Keratinocyte (primary cell): Measurements from ENCODE around the gene MAP3K5. TPM values are rescaled to one million over a fixed set of nuclear protein-coding genes. Genes with fewer than 3 reads are reported as not detected.

Source experiments
- DNase-seq: peaks from one replicate; pipeline ENCODE4 v3.0.0-alpha.2; 2011; ENCODE audit warnings: low read depth, missing footprints, low spot score
- FAIRE-seq: peaks from 2 replicates; lab custom pipeline; 2011; peaks lifted over from hg19 to GRCh38; lab: Jason Lieb, UNC
- H2AFZ ChIP-seq: 2 replicates; pipeline ENCODE4 v1.6.0; 2012; ENCODE audit warnings: low read length, control low read depth, inconsistent platforms; ENCODE audit not compliant: control insufficient read depth
- H3K27ac ChIP-seq: 2 replicates; pipeline ENCODE4 v1.5.1; 2011; ENCODE audit warnings: low read length; ENCODE audit not compliant: control insufficient read depth, insufficient read depth
- H3K27me3 ChIP-seq: 3 replicates; pipeline ENCODE4 v1.6.0; 2011; ENCODE audit warnings: low read length; ENCODE audit not compliant: control insufficient read depth, insufficient read depth; ENCODE audit errors: extremely low read depth
- H3K36me3 ChIP-seq, 2 experiments: 2 replicates in 1 of 2; 3 replicates in 1 of 2; pipeline ENCODE4 v1.5.1; 2011; ENCODE audit warnings: low read length in 2 of 2, mild to moderate bottlenecking in 1 of 2; ENCODE audit not compliant: control insufficient read depth in 2 of 2, insufficient read depth in 2 of 2; ENCODE audit errors: extremely low read depth in 1 of 2
- H3K4me1 ChIP-seq: 3 replicates; pipeline ENCODE4 v1.5.1; 2011; ENCODE audit warnings: low read length; ENCODE audit not compliant: control insufficient read depth, insufficient read depth; ENCODE audit errors: extremely low read depth
- H3K4me2 ChIP-seq: 3 replicates; pipeline ENCODE4 v1.6.0; 2011; ENCODE audit warnings: low read depth, low read length; ENCODE audit not compliant: control insufficient read depth, insufficient read depth; ENCODE audit errors: extremely low read depth
- H3K4me3 ChIP-seq, 3 experiments: fragments of 200-600 bp in 1 of 3; sonication (generic) in 1 of 3; 2 replicates in 2 of 3; 3 replicates in 1 of 3; pipeline ENCODE4 v1.5.1; 2011 to 2016; ENCODE audit warnings: low read length in 3 of 3, mild to moderate bottlenecking in 3 of 3, control low read depth in 2 of 3, inconsistent platforms in 1 of 3, low read depth in 1 of 3, mixed read lengths in 1 of 3, mixed run types in 1 of 3, moderate library complexity in 1 of 3; ENCODE audit not compliant: control insufficient read depth in 2 of 3, insufficient read depth in 2 of 3; ENCODE audit errors: extremely low read depth in 1 of 3
- H3K79me2 ChIP-seq: 2 replicates; pipeline ENCODE4 v1.6.0; 2012; ENCODE audit warnings: low read length; ENCODE audit not compliant: control insufficient read depth, insufficient read depth
- H3K9ac ChIP-seq: 3 replicates; pipeline ENCODE4 v1.6.0; 2011; ENCODE audit warnings: low read length; ENCODE audit not compliant: control insufficient read depth, insufficient read depth; ENCODE audit errors: extremely low read depth
- H3K9me1 ChIP-seq: 3 replicates; pipeline ENCODE4 v1.6.0; 2011; ENCODE audit warnings: low read length; ENCODE audit not compliant: control insufficient read depth, insufficient read depth; ENCODE audit errors: extremely low read depth
- H3K9me3 ChIP-seq: 2 replicates; pipeline ENCODE4 v1.5.1; 2012; ENCODE audit warnings: low read depth, low read length; ENCODE audit not compliant: control insufficient read depth
- H4K20me1 ChIP-seq: 3 replicates; pipeline ENCODE4 v1.6.0; 2011; ENCODE audit warnings: low read length; ENCODE audit not compliant: control insufficient read depth, insufficient read depth; ENCODE audit errors: extremely low read depth
- EZH2 ChIP-seq: IDR thresholded peaks from one replicate; pipeline ENCODE4 v1.6.1; 2012; ENCODE audit warnings: inconsistent platforms, mild to moderate bottlenecking, low read length, moderate library complexity
- dilution Hi-C: fragments of 300-500 bp; cut with MboI; formaldehyde crosslinking; loops from one replicate; pipeline ENCODE4 v1.7.0; 2020; ENCODE audit warnings: low sequenced_read_pairs; ENCODE audit not compliant: extremely low pct_ligation_motif_present
- polyA plus RNA-seq, 5 experiments: library from polyadenylated mRNA; depleted of rRNA in 3 of 5; stranded (reverse) in 3 of 5; stranded (forward) in 1 of 5; unstranded in 1 of 5; fragments of >200 nt; gene quantifications; 1 replicate in 1 of 5; 2 replicates in 3 of 5; 3 replicates in 1 of 5; pipeline versions ENCODE4 v1.2.1 to v1.2.3, GENCODE V29; 2011 to 2012; ENCODE audit warnings: missing spikeins in 2 of 5, low read depth in 1 of 5, low replicate concordance in 1 of 5
- TF ChIP-seq, protein P1 (sequence below), 3 experiments: IDR thresholded peaks in 1 of 3; conservative IDR thresholded peaks in 1 of 3; optimal IDR thresholded peaks in 1 of 3; 2 replicates in 2 of 3; 3 replicates in 1 of 3; pipeline versions ENCODE3 to v1.5.1; 2011; ENCODE audit warnings: low read length in 3 of 3, mild to moderate bottlenecking in 3 of 3, moderate library complexity in 2 of 3, control low read depth in 1 of 3, inconsistent platforms in 1 of 3; ENCODE audit not compliant: insufficient read depth in 2 of 3; ENCODE audit errors: extremely low read depth in 1 of 3

Gene MAP3K5
- polyA plus RNA-seq, 1 donor (not counting 4 experiments of a cell fraction or from before 2014, with no cell fraction given): 3.4 TPM

DNA sequence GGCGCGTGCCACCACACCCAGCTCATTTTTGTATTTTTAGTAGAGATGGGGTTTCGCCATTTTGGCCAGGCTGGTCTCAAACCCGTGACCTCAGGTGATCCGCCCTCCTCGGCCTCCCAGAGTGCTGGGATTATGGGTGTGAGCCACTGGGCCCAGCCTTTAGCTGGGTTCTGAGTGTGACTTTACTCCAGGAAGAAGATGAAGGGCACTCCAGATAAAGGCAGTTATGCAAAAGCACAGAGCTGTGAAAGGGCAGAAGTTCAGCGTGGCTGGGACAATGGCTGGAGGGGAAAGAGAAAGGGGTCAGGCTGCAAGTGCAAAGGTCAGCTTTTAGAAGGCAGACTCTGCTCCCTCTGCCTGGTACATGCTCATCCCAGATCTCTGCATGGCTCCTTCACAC is 39.7 kb downstream of the MAP3K5 start:
- no peak overlapping the region for H3K27ac ChIP-seq
- dilution Hi-C loops: no loop called here

DNA sequence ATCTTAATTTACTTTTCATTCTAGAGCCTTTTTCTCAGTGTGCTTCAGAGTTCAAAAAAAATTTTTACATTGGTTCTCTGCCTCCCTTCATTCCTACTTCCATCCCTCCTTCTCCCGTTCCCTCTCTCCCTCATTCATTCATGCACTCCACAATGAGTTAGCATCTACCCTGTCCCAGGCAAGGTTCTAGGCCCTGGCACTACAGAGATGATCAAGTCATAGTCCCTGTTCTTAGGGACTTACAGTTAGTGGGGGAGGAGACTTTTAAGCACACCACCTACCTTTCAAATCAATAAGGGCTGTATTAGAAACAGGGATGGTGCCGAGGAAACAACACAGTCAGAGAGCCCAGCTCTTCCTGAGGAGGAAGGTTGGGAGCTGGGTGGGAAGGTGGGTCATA is 40.3 kb downstream of the MAP3K5 start:
- H3K4me3 ChIP-seq: no peak overlapping the region
- no peaks in the 10 kb centered on the region for H4K20me1 ChIP-seq
- TF ChIP-seq, protein P1, sequence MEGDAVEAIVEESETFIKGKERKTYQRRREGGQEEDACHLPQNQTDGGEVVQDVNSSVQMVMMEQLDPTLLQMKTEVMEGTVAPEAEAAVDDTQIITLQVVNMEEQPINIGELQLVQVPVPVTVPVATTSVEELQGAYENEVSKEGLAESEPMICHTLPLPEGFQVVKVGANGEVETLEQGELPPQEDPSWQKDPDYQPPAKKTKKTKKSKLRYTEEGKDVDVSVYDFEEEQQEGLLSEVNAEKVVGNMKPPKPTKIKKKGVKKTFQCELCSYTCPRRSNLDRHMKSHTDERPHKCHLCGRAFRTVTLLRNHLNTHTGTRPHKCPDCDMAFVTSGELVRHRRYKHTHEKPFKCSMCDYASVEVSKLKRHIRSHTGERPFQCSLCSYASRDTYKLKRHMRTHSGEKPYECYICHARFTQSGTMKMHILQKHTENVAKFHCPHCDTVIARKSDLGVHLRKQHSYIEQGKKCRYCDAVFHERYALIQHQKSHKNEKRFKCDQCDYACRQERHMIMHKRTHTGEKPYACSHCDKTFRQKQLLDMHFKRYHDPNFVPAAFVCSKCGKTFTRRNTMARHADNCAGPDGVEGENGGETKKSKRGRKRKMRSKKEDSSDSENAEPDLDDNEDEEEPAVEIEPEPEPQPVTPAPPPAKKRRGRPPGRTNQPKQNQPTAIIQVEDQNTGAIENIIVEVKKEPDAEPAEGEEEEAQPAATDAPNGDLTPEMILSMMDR (optimal IDR thresholded peaks at IDR 0.05 in 1 of 3, IDR thresholded peaks at IDR 0.05 in 1 of 3, conservative IDR thresholded peaks at IDR 0.05 in 1 of 3; ENCODE audit: extremely low read depth in 1 of 3, insufficient read depth in 2 of 3, low read length in 3 of 3): no peak
- TF ChIP-seq EZH2: no peak
- H2AFZ ChIP-seq: no peak overlapping the region
- FAIRE-seq (no peak), DNase-seq (no peak)
- H3K9me3 ChIP-seq: no peaks in the 10 kb centered on the region
- H3K4me1 ChIP-seq: no peaks in the 10 kb centered on the region
- no peak overlapping the region for H3K27ac ChIP-seq
- H3K36me3 ChIP-seq: no peaks in the 10 kb centered on the region
- dilution Hi-C loops: no loop called here
- H3K4me2 ChIP-seq: no peak overlapping the region
- H3K27me3 ChIP-seq: no peaks in the 10 kb centered on the region
- H3K79me2 ChIP-seq: no peaks in the 10 kb centered on the region
- no peak overlapping the region for H3K9ac ChIP-seq
- no peaks in the 10 kb centered on the region for H3K9me1 ChIP-seq

More for the DNA sequence above, 39.7 kb downstream of the MAP3K5 start:
- Histone ChIP-seq H3K4me2 (no peak overlapping the region), H3K4me1 (no peaks in the 10 kb centered on the region), H3K36me3 (no peaks in the 10 kb centered on the region), H3K9me3 (no peaks in the 10 kb centered on the region), H3K27me3 (no peaks in the 10 kb centered on the region), H3K9me1 (no peaks in the 10 kb centered on the region), H3K9ac (no peak overlapping the region), H2AFZ (no peak overlapping the region), H4K20me1 (no peaks in the 10 kb centered on the region), H3K79me2 (no peaks in the 10 kb centered on the region), H3K4me3 (no peak overlapping the region)
- DNase-seq (no peak), FAIRE-seq (no peak)
- TF ChIP-seq EZH2: no peak
- TF ChIP-seq, protein P1 (optimal IDR thresholded peaks at IDR 0.05 in 1 of 3, IDR thresholded peaks at IDR 0.05 in 1 of 3, conservative IDR thresholded peaks at IDR 0.05 in 1 of 3; ENCODE audit: extremely low read depth in 1 of 3, insufficient read depth in 2 of 3, low read length in 3 of 3): no peak
